A673 (cell line): ENCODE results near the gene DMRT3.

Source experiments
- EZH2 ChIP-seq: fragments of 200-600 bp; sonication (generic); IDR thresholded peaks from 2 replicates; pipeline ENCODE4 v1.6.1; 2017; ENCODE audit warnings: borderline replicate concordance, low read depth, mild to moderate bottlenecking, mixed read lengths, antibody characterized with exemption, low read length; ENCODE audit not compliant: poor library complexity, severe bottlenecking
- TF ChIP-seq, protein P1 (sequence below): fragments of 300-800, 200-600 bp; sonication (generic); conservative IDR thresholded peaks from 2 replicates; pipeline ENCODE4 v1.5.1; 2017; ENCODE audit warnings: low read depth, mild to moderate bottlenecking, antibody characterized with exemption, low read length, moderate library complexity, mixed read lengths

DNA sequence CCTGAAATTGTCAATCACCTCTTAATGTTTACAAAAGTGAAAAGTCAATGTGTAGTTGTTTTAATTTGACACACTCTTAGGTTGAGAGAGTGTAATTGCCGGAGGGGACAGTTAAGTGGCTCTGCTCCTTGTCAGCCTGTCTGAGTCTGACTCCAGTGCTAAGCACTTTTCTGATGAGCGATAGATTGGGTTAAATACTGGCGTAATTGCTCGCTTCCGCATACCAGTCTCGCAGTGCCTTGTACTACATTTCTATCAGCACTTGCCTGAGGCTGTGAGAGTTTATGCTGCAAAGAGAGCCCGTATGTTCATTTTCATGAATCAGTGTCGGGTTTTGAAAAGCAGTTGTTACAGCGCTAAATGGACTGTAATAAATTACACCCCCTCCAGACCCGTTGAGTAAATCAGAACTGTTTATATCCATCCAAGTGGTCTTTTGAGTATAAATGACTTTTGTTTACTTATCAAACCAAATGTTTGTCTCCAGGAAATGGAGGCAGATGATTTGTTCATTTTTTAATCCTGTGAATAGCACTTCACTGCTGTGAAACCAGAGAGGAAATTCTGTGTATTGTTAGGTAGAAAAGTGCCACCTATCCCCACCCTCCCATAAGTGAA lies 41.0 kb upstream of the DMRT3 start:
- TF ChIP-seq, protein P1, sequence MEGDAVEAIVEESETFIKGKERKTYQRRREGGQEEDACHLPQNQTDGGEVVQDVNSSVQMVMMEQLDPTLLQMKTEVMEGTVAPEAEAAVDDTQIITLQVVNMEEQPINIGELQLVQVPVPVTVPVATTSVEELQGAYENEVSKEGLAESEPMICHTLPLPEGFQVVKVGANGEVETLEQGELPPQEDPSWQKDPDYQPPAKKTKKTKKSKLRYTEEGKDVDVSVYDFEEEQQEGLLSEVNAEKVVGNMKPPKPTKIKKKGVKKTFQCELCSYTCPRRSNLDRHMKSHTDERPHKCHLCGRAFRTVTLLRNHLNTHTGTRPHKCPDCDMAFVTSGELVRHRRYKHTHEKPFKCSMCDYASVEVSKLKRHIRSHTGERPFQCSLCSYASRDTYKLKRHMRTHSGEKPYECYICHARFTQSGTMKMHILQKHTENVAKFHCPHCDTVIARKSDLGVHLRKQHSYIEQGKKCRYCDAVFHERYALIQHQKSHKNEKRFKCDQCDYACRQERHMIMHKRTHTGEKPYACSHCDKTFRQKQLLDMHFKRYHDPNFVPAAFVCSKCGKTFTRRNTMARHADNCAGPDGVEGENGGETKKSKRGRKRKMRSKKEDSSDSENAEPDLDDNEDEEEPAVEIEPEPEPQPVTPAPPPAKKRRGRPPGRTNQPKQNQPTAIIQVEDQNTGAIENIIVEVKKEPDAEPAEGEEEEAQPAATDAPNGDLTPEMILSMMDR = no peak
- peak; percentile 14 for TF ChIP-seq EZH2
